ENCODE results near the gene GARS1.

DNA sequence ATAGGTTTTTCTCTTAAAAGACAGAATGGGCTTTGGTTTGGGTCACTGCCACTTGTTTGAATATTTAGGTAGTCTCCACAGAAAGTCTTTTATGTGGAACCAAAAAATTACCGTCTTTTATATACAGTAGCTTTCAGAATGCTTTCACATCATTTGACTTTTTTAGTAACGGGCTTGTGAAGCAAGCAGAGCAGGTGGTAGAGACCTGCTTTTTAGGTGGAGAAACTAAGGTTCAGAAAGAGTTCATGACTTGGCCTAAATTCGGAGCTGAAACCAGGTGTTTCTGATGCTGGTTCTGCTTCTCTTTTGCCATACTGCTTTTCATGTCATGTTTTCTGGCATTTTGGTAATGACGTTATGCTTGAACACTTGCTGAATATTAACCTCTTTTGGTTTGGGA is 36.3 kb downstream of the GARS1 start:
- TF ChIP-seq, protein P1, sequence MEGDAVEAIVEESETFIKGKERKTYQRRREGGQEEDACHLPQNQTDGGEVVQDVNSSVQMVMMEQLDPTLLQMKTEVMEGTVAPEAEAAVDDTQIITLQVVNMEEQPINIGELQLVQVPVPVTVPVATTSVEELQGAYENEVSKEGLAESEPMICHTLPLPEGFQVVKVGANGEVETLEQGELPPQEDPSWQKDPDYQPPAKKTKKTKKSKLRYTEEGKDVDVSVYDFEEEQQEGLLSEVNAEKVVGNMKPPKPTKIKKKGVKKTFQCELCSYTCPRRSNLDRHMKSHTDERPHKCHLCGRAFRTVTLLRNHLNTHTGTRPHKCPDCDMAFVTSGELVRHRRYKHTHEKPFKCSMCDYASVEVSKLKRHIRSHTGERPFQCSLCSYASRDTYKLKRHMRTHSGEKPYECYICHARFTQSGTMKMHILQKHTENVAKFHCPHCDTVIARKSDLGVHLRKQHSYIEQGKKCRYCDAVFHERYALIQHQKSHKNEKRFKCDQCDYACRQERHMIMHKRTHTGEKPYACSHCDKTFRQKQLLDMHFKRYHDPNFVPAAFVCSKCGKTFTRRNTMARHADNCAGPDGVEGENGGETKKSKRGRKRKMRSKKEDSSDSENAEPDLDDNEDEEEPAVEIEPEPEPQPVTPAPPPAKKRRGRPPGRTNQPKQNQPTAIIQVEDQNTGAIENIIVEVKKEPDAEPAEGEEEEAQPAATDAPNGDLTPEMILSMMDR (conservative IDR thresholded peaks at IDR 0.05) = no peak
- TF ChIP-seq EZH2 (IDR thresholded peaks at IDR 0.05; ENCODE audit: low read depth) = no peak
